Thyroid gland (tissue), 4 donors: ENCODE measurements around the gene CCDC85A. TPM values are rescaled to one million over a fixed set of nuclear protein-coding genes. Genes with fewer than 3 reads are reported as not detected.

Source experiments
- DNase-seq, 2 donors: peaks; one replicate each; pipeline ENCODE4 v3.0.0-alpha.2; 2019
- H3K27ac ChIP-seq, 3 donors: fragments of 200-600 bp; sonication (generic); 1 replicate in 2 of 3; 2 replicates in 1 of 3; pipeline ENCODE4 v1.5.1; 2016 to 2019; ENCODE audit warnings: mild to moderate bottlenecking in 1 of 3, moderate library complexity in 1 of 3
- H3K27me3 ChIP-seq: fragments of 200-600 bp; sonication (generic); one replicate; pipeline ENCODE4 v1.5.1; 2019
- H3K36me3 ChIP-seq, 2 donors: fragments of 200-600 bp; sonication (generic); one replicate each; pipeline ENCODE4 v1.5.1; 2016 to 2019
- H3K4me1 ChIP-seq, 2 donors: fragments of 200-600 bp; sonication (generic); one replicate each; pipeline ENCODE4 v1.5.1; 2017 to 2019
- H3K4me3 ChIP-seq, 3 donors: fragments of 200-600 bp; sonication (generic); replicated peaks in 1 of 3; 1 replicate in 2 of 3; 2 replicates in 1 of 3; pipeline ENCODE4 v1.5.1; 2016; ENCODE audit warnings: mild to moderate bottlenecking in 1 of 3
- H3K9me3 ChIP-seq: fragments of 200-600 bp; sonication (generic); one replicate; pipeline ENCODE4 v1.5.1; 2017
- POLR2A ChIP-seq, 2 donors: fragments of 450-650 bp; IDR thresholded peaks; one replicate each; pipeline ENCODE4 v1.6.1; 2017; ENCODE audit warnings: antibody characterized with exemption in 2 of 2, mild to moderate bottlenecking in 2 of 2, moderate library complexity in 1 of 2
- WGBS, 2 donors: methylation state at CpG; one replicate each; pipeline ENCODE4 v1.1.5; 2017; 5-methylcytosine and 5-hydroxymethylcytosine counted together
- intact Hi-C: fragments of 100-400 bp; cut with DNase I; formaldehyde crosslinking; loops from one replicate; pipeline ENCODE4 v1.15.1; 2023
- total RNA-seq, 4 donors: library from RNA; depleted of rRNA; stranded (reverse); fragments of >200 nt; gene quantifications; one replicate each; pipeline ENCODE4 v1.2.3, GENCODE V29; 2016
- TF ChIP-seq, protein P1 (sequence below), 6 experiments: fragments of 200-600 bp in 3 of 6; fragments of 450-650 bp in 3 of 6; sonication (generic) in 3 of 6; IDR thresholded peaks; one replicate each; pipeline ENCODE4 v1.5.1; 2016 to 2019; ENCODE audit warnings: antibody characterized with exemption in 6 of 6, mild to moderate bottlenecking in 2 of 6, inconsistent platforms in 1 of 6, moderate library complexity in 1 of 6

The CCDC85A gene
- total RNA-seq, 4 donors from 2014 or later, result 24.5 to 36.4 (median 27.6) TPM

DNA sequence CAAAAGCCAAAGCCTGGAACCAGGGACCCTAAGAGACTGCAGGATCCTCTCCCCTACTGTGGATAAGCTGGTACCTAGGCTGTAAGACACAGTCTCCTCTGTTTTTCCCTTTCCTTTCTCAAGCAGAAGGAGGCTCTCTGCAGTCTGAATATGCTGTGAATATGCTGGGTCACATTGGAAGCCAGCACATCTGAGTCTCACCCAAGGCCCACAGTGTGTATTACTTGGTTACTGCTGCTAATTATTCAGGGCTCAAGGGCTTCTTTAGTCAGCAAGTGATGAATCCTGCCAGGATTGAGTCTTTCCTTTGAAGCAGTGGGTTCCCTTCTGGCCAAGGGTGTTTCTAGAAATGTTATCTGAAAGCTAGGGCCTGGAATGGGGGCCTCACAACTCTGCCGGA, 60.7 kb downstream of the CCDC85A start:
- no peak overlapping the region for H3K4me3 ChIP-seq
- TF ChIP-seq POLR2A (IDR thresholded peaks at IDR 0.05), result no peak
- TF ChIP-seq, protein P1, sequence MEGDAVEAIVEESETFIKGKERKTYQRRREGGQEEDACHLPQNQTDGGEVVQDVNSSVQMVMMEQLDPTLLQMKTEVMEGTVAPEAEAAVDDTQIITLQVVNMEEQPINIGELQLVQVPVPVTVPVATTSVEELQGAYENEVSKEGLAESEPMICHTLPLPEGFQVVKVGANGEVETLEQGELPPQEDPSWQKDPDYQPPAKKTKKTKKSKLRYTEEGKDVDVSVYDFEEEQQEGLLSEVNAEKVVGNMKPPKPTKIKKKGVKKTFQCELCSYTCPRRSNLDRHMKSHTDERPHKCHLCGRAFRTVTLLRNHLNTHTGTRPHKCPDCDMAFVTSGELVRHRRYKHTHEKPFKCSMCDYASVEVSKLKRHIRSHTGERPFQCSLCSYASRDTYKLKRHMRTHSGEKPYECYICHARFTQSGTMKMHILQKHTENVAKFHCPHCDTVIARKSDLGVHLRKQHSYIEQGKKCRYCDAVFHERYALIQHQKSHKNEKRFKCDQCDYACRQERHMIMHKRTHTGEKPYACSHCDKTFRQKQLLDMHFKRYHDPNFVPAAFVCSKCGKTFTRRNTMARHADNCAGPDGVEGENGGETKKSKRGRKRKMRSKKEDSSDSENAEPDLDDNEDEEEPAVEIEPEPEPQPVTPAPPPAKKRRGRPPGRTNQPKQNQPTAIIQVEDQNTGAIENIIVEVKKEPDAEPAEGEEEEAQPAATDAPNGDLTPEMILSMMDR (IDR thresholded peaks at IDR 0.05), result no peak
- no peaks in the 10 kb centered on the region for H3K36me3 ChIP-seq
- H3K27ac ChIP-seq, result no peak overlapping the region
- no peak for DNase-seq
- WGBS, 2 donors, result 55% methylated on average over 1 of the region's 1 CpG; no CpG with 5 or more reads in 1 of the 2 donors
- intact Hi-C loops, result no loop called here
- H3K9me3 ChIP-seq, result no peaks in the 10 kb centered on the region
- H3K4me1 ChIP-seq, result peaks cover 5 to 17% of the 10 kb centered on the region in 2 donors
- no peaks in the 10 kb centered on the region for H3K27me3 ChIP-seq

DNA sequence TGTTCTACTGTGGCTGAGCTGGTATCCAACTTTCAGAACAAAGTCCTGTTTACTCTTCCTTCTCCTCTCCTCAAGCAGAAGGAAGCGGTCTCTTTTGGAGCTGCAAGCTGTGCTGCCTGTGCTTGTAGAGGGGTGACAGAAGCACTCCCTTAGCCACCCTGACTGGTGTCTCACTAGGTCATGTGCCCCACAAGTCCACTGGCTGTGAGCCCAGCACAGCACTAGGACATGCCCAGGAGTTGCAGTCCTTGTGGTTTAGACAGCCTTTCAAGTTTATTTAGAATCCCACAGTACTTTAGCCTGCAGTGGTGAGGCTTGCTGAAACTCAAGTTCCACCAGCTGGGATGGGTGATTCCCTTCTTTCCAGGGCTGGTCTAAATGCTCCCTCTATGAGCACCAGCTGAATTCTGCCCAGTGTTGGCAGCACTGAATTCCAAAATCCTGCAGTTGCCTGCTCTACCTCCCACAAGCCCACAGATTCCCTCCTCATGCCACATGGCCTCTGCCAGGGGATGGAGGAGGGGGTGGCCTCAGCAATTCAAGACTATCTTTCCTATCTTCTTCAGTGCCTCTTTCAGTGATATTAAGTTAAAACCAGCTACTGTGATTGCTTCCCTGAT, 61.2 kb downstream of the CCDC85A start:
- no peaks in the 10 kb centered on the region for H3K36me3 ChIP-seq
- TF ChIP-seq POLR2A (IDR thresholded peaks at IDR 0.05), result no peak
- TF ChIP-seq, protein P1 (IDR thresholded peaks at IDR 0.05), result no peak
- H3K4me3 ChIP-seq, result no peak overlapping the region
- intact Hi-C loops, result no loop called here
- H3K4me1 ChIP-seq, result peaks cover 5 to 20% of the 10 kb centered on the region in 2 donors
- H3K27me3 ChIP-seq, result no peaks in the 10 kb centered on the region
- WGBS, 2 donors, result 94 to 100% methylated on average over 1 of the region's 1 CpG
- DNase-seq, result peak; percentile 65 to 72
- H3K9me3 ChIP-seq, result no peaks in the 10 kb centered on the region
- no peak overlapping the region for H3K27ac ChIP-seq

DNA sequence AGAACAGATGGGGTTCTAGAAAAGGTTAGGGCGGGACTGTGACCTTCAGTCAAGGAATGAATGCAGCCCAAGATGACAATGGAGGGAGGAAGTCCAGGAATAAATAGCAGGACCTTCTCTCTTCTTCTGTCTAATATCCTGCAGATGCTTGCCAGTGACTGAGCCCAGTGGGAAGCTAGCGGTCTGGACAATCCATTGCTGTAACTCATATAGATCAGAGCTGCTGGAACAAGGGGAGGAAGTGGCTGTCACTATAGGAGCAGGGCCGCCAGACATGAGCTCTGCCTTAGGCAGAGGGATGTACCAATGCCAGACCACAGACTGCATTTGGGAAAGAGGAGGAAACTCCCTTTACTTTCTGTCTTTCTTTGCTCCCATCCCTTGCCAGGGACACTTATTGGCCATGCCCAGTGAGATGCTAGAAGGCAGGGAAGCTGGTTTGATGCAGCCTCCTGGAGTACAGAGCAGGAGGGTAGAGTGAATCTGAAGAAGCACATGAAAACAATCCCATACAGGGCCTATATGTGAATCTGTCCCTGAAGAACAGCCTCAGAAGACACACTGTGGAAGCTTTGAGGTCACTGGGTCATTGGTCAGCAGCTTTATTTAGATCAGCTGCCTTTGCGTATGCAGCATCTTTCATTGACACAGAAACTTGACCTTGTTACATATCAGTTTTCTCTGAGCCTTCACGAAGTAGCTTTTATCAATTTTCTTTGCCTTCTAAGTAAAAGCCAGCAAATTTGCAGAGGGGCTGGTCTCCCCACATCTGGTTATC, 65.4 kb downstream of the CCDC85A start:
- peaks cover 5 to 21% of the 10 kb centered on the region in 2 donors for H3K4me1 ChIP-seq
- H3K9me3 ChIP-seq, result no peaks in the 10 kb centered on the region
- WGBS, 2 donors, result 83 to 87% methylated on average over 5 of the region's 5 CpGs
- no peak for DNase-seq
- no peak for TF ChIP-seq POLR2A (IDR thresholded peaks at IDR 0.05)
- TF ChIP-seq, protein P1 (IDR thresholded peaks at IDR 0.05), result no peak
- no peak overlapping the region for H3K4me3 ChIP-seq
- H3K27me3 ChIP-seq, result no peaks in the 10 kb centered on the region
- intact Hi-C loops, result no loop called here
- H3K27ac ChIP-seq, result no peak overlapping the region
- no peaks in the 10 kb centered on the region for H3K36me3 ChIP-seq

DNA sequence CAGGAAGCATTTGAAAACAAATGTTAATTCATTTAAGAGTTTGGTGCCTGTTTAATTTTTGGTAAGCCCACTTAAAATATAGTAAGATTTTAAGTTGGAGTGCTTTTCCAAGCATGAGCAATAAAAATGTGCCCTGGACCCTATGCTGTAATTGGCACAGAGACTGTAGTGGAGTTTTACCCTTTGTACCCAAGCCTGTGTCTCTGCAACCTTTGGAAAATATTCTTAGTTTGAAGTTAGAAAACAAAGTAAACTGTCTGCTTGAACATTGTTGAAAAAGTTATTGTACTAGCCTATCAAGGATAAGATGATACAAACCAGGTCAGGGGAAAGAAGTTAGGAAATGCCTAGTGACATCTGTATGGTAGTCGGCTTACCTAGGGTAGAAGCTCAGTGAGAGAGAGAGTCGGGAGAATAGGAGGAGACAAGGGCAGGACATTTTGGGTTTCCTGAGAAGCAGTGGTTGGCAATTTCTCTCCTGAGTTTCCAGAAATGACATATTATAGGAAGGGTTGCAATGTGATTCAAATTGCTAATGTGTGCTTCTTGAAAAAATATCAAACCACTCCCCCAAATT, 66.5 kb downstream of the CCDC85A start:
- WGBS, 2 donors, result 88 to 93% methylated on average over 2 of the region's 2 CpGs
- DNase-seq, result no peak
- no peak for TF ChIP-seq POLR2A (IDR thresholded peaks at IDR 0.05)
- TF ChIP-seq, protein P1 (IDR thresholded peaks at IDR 0.05), result no peak
- Histone ChIP-seq H3K27me3 (no peaks in the 10 kb centered on the region), H3K4me3 (no peak overlapping the region), H3K9me3 (no peaks in the 10 kb centered on the region), H3K36me3 (no peaks in the 10 kb centered on the region), H3K27ac (no peak overlapping the region), H3K4me1 (peaks cover under 1 to 16% of the 10 kb centered on the region in 2 donors)
- intact Hi-C loops, result no loop called here

DNA sequence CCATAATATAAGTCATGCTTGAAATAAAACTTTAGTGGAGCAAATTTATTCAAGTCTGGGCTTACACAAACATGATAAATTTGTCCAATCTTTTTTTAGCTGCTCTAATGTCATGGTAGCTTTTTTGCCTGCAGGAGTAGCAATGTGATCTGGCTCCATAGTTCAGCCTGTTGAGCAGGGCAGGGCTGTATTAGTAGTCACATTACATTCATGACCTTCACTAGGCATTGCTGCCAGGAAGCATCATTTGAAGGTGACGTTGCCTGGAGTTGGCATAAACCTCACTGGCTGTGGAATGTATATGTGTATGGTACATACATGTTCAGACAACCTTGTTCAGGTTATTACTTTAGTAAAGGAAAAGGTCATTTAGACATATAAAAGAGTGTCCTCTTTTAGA, 76.6 kb downstream of the CCDC85A start:
- no peak overlapping the region for H3K27ac ChIP-seq
- no peak overlapping the region for H3K4me3 ChIP-seq
- H3K4me1 ChIP-seq, result no peaks in the 10 kb centered on the region
- intact Hi-C loops, result no loop called here
- DNase-seq, result no peak
- WGBS, 2 donors, result 76 to 88% methylated on average over 1 of the region's 1 CpG
- H3K27me3 ChIP-seq, result no peaks in the 10 kb centered on the region
- no peaks in the 10 kb centered on the region for H3K36me3 ChIP-seq
- no peaks in the 10 kb centered on the region for H3K9me3 ChIP-seq
- TF ChIP-seq, protein P1 (IDR thresholded peaks at IDR 0.05), result no peak
- TF ChIP-seq POLR2A (IDR thresholded peaks at IDR 0.05), result no peak
